SKM-1 (cell line): ENCODE data around the gene SLCO2A1.

ENCODE experiments used
- DNase-seq: peaks from one replicate; lab custom pipeline; 2025; ENCODE audit not compliant: unreplicated experiment; lab: John Stamatoyannopoulos, UW

Gene SLCO2A1

DNA sequence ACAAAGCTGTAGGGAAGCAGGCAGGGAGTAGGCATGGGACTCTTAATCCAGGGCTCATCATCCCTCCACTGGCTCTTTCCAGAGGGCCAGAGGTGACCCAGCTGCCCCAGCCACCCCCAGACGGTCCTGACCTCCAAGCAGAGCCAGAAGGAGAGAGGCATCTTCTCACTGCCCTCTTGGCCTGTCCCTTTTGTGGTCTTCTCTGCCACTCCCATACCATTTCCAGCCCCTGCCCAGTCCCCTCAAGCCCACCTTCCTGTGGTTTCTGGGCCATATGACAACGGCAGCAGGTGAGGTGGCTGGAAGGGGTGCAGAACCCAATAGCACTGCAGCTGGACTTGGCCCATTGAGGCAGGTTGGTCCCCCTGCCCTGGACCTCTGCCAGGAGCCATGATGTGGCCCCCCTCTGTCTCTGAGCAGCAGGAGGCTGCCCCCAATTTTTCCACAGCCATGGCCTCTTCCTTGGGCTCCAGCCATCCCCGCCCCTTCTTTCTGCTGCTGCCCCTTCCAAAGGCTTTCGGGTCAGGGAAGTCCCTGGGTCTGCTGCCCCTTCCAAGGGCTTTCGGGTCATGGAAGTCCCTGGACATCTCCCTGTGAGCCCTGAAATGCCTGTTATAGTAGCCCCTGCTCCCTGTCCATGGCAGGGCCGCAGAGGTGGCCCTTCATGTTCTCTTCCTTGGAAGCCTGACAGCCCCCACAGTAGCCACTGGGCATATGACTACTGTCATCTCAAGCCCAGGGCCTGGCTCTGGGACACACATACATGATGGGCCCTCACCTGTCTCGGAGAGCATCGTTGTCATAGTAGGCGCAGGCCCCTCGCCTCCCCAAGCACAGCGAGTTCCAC, 94.5 kb downstream of the SLCO2A1 start:
- no peak for DNase-seq

- no peak for DNase-seq
Observed at GRCh38 chr3:133934073-133934970, 95.4 kb downstream of the SLCO2A1 start.

GRCh38 chr3:133933097-133934024, 96.4 kb downstream of the SLCO2A1 start:
- no peak for DNase-seq

GRCh38 chr3:133932009-133932408, 97.7 kb downstream of the SLCO2A1 start:
- DNase-seq = no peak

GRCh38 chr3:133931084-133931483, 98.6 kb downstream of the SLCO2A1 start:
- no peak for DNase-seq

GRCh38 chr3:133930341-133930933, 99.3 kb downstream of the SLCO2A1 start:
- DNase-seq = peak; percentile 4

- no peak for DNase-seq
Observed at GRCh38 chr3:133928903-133929607, 100.7 kb downstream of the SLCO2A1 start.

DNA sequence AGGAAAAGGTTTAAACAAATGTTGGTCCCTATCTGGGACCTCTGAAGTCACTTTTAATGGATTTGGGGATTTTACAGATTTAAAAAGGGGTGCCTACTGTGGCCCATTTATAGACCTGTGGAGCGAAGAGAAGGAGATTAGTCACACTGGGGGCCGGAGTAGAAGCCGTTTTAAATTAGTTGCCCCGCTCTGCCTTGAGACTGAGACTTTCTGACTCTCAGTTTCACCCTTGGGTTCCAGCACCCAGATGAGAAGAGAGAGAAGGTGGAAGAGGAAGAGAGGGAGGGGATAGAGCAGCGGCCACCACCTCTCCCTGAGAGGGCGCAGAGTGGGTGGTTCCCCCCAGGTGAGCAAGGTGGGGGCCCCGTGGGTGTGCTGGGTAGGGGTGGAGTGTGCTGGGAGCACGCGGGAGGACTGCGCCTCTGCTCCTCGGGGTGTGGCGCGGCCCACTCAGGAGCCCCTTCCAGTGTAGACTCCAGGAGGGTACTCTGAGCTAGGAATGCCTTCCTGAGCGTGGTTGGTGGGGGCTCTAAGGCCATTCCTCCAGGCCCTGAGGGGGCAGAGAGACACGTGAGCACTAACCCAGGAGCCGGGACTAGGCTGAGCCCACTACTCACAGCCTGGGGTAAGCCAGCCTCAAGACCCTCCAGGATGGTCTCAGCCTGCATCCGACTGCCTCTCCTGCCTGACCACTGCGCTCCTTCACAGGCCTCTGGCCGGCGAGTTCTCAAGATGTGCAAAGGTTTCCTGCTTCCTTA, 101.4 kb downstream of the SLCO2A1 start:
- no peak for DNase-seq

DNA sequence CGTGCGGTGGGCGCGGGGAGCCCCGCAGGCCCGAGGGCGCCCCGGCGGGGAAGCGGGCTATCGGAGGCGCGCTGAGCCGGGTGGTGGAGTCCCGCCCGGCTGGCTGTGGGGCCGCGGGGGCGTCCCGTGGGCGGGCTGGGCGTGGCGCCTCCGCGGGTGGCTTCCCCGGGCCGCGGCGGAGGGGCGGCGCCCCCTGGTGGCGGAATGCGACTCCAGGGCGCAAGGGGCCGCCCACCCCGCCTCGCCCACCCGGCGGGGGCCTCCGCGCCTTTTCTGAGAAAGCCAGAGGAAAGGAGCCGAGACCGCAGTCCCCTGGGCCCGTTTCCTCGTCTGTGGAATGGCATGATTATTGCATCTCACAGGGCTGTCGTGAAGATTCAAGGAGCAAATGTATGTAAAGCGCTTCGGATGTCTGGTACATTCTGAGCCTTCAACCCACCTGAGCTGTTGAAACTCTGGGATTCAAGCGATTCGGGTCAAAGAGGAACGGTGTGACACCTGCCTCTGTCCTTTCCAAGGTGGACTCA, 102.1 kb downstream of the SLCO2A1 start:
- DNase-seq = no peak

GRCh38 chr3:133926736-133927539, 102.8 kb downstream of the SLCO2A1 start:
- no peak for DNase-seq

DNA sequence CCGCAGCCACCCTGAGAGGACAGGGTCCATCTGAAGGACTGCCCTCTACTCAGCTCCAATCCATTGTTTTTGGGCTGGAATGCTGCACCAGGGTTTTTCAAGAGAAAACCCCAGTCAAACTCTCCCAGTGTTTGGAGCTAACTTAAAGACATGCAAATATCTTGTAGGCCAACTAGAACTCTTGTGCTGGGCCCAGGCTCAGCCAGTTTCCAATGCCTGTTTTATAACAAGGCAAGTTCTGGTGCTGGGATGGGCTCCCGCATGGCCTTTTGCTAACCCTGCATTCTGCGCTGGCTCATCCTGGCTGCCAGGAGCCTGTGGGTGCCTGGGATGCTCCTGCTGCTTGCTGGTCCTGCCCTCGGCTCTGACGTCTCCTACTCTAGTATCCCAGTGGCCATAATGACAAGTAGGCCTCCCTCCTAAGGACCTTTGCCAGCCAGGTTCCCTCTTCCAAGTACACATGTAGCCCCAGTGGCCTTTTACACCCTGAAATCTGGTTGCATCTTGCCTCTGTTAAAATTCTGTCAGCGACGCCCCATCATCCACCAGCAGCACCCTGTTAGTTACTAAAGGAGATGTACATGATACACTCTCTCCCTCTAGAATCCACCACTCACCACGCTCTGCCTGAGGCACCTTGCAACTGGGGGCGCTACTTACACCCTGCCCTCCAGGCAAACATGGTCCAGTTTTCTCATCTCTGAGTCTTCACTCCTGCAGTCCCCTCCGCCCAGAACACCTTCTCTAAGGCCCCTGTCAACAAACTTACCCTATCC, 103.6 kb downstream of the SLCO2A1 start:
- no peak for DNase-seq

- DNase-seq = no peak
Observed at GRCh38 chr3:133924041-133924440, 105.7 kb downstream of the SLCO2A1 start.

- no peak for DNase-seq
Observed at GRCh38 chr3:133921592-133921991, 108.1 kb downstream of the SLCO2A1 start.

- no peak for DNase-seq
Observed at GRCh38 chr3:133917144-133917543, 112.6 kb downstream of the SLCO2A1 start.

- no peak for DNase-seq
Observed at GRCh38 chr3:133915685-133916658, 113.8 kb downstream of the SLCO2A1 start.
